Measurements from ENCODE around the gene NCAPG2.

DNA sequence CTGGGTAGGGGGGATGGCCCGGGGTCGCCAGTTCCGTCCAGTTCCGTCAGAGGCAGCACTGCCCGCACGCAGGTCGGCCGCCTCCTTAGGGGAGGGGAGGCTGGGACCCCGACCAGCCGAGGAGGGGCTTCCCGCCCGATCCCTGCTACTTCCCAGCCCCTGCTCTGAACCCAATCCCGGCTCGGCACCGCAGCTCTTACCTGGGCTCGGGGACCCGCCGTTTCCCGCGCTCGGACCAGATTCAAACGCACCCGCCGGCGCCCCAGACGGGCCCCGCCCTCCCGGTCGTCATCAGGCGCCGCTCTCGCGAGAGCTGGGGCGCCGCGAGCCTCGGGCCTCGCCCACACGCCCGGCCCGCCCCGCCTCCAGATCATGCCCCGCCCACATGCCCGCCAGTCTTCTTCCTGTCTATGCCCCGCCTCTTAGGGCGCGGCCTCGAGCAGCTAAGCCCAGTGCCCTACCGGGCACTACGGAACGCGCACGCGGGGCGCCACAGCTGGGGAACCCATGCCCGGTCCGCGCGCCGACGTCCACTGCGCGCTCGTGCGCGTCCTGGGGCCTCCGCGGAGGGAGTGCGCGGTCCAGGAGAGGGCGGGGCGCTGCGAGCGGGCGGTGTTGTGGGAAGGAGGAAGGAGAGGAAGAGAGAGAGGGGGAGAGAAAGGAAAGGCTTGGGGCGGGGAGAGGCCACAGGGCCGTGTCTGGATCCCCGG is at the start of gene NCAPG2:
- TF ChIP-seq EZH2 (IDR thresholded peaks at IDR 0.05; ENCODE audit: low read length, missing control alignments) (no peak), CTCF (conservative IDR thresholded peaks at IDR 0.05 in 1 of 2, IDR thresholded peaks at IDR 0.05 in 1 of 2; ENCODE audit: low read depth in 1 of 2, low read length in 2 of 2) (no peak)
